Daoy (cell line): Measurements from ENCODE around the gene SLC1A4. TPM values are rescaled to one million over a fixed set of nuclear protein-coding genes. Genes with fewer than 3 reads are reported as not detected.

ENCODE experiments used
- DNase-seq: peaks from one replicate; pipeline ENCODE4 v3.0.0-alpha.2; 2015; ENCODE audit warnings: low read depth
- total RNA-seq: library from RNA; depleted of rRNA; stranded (reverse); fragments of >200 nt; shearing (Covaris generic); gene quantifications from 2 replicates; pipeline ENCODE4 v1.2.3, GENCODE V29; 2014; rRNA removed

The SLC1A4 gene
- total RNA-seq, 1 experiment from 2014 or later, result 14.0 TPM

GRCh38 chr2:65072181-65072970 lies 83.2 kb downstream of the SLC1A4 start:
- DNase-seq, result no peak

Other genes starting within 250 kb of the SLC1A4 start
- gene CEP68, start 67.0 kb downstream of the SLC1A4 start, total RNA-seq, result 3.7 and 4.5 TPM in 2 replicates
- gene RAB1A, start 140.7 kb downstream of the SLC1A4 start, total RNA-seq, result 72.8 and 76.9 TPM in 2 replicates
- 60.8 and 75.9 TPM in 2 replicates for gene ACTR2, start 238.4 kb downstream of the SLC1A4 start, total RNA-seq